ENCODE results near the gene OXLD1.

OXLD1 gene

DNA sequence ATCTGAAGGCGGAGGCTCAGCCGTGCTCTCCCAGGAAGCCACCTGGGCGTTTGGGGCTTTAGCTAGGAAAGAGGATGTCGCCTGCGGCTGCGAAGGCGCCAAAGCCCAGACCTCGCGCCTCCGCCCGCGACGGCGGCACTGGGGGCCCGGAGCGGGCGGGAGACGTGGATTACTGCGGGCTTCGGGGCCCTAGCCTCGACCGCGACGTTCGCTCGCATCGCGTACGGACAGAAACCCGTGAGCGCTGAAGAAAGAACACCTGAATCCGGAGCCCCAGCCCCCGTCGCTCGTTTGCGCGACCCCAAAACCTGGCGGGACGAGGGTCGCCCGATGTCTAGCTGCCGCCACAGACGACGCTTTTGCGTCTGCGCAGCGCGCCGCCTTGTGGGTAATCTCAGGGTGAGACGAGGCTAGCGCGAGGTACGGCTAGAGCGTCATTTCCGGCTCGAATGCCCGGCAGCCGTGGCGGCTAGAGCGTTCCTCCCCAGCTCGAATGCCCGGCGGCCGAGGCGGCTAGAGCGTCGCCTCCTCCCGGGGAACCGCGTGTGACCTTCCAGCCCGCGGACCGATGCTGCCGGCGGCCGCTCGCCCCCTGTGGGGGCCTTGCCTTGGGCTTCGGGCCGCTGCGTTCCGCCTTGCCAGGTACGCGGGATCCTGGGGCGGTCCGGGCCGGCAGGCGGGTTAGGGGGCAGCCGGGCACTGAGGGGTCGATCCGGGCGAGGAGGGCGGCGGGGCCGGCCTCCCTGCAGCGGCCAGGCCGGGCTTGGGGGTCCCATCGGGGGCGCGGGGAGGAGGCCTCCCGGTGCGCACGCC is 36.7 kb upstream of the OXLD1 start, which contains the start of gene MRPL12:
Gene MRPL12, plus strand, starts transcription at position 434 of the 813 bp plus-strand sequence. Its CDS starts 135 bp downstream, at position 569.
- DNase-seq (ENCODE audit: low read depth, low spot score) = peak; percentile 69

DNA sequence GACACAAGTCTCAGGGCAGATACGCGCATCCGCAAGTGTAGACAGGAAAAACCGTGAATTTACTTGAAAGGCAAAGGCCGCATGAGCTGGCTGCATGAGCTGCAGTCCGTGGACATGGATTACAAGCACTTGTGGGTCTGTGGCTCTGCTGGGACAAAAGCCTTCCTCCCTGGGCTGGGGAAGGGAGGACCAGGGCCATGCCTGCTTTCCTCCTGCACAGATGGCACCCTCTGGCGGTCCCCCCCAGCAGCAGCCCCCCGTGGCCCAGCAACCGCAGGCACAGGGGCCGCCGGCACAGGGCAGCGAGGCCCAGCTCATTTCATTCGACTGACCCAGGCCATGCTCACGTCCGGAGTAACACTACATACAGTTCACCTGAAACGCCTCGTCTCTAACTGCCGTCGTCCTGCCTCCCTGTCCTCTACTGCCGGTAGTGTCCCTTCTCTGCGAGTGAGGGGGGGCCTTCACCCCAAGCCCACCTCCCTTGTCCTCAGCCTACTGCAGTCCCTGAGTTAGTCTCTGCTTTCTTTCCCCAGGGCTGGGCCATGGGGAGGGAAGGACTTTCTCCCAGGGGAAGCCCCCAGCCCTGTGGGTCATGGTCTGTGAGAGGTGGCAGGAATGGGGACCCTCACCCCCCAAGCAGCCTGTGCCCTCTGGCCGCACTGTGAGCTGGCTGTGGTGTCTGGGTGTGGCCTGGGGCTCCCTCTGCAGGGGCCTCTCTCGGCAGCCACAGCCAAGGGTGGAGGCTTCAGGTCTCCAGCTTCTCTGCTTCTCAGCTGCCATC is 35.1 kb upstream of the OXLD1 start:
- DNase-seq (ENCODE audit: low read depth, low spot score) = no peak

DNA sequence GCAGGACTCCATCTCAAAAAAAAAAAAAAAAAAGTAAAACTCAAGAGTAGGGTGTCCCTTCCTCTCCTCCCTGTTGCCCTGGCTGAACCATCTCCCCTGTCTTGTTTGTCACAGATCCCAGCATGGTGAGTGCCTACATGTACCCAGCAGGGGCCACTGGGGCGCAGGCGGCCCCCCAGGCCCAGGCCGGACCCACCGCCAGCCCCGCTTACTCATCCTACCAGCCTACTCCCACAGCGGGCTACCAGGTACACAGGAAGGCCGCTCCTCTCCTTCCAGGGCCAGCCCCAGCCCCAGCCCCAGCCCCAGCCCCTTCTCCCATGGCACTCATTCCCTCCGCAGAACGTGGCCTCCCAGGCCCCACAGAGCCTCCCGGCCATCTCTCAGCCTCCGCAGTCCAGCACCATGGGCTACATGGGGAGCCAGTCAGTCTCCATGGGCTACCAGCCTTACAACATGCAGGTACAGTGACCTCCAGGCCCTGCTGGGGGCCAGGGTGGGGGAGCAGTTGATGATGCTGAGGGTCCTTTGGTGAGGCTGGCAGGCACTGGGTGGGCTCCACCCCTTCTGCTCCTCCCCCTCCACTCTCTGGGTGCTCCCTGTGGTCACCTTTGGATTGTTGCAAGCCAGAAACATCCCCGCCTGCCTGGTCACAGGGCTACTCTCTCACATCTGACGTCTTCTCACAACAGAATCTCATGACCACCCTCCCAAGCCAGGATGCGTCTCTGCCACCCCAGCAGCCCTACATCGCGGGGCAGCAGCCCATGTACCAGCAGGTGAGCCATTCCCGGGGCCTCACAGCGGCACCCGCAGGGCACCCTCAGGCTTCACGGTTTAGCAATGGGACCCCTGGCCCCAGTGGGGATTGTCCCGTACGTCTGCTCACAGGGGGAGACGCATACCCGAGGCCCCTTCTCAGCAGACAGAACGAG is 34.2 kb upstream of the OXLD1 start:
- DNase-seq (ENCODE audit: low read depth, low spot score) = no peak

DNA sequence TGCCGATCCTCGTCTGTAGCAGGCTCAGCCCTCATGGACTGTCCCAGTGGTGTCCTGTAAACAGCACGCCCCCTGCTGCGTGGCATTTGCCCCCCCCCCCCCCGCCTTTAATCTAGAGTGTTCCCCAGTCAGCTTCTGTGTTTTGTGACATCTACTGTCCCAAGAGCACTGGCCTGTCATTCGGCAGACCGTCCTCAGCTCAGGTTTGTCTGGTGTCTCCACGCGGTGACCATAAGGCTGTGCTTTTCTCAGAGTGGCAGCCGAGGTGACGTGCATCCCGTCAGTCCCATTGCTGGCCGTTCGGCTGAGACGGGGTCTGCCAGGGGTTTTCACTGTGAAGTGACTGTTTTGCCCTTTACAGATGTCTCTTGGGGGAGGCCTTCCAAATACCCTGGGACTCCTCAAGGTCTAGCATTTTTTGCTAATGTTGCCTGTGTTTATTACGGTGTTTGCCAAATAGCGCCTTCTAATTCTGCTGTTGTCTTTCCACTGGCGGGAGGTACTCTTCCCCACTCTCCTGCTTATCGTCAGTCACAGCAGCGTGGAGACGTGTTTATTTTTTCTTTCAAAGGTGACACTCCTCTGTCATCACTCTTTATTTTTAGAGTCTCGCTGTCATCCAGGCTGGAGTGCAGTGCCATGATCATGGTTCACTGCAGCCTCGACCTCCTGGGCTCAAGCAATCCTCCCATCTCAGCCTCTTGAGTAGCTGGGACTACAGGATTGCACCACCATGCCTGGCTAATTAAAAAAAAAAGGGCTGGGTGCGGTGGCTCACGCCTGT is 31.0 kb upstream of the OXLD1 start:
- no peak for DNase-seq (ENCODE audit: low read depth, low spot score)

DNA sequence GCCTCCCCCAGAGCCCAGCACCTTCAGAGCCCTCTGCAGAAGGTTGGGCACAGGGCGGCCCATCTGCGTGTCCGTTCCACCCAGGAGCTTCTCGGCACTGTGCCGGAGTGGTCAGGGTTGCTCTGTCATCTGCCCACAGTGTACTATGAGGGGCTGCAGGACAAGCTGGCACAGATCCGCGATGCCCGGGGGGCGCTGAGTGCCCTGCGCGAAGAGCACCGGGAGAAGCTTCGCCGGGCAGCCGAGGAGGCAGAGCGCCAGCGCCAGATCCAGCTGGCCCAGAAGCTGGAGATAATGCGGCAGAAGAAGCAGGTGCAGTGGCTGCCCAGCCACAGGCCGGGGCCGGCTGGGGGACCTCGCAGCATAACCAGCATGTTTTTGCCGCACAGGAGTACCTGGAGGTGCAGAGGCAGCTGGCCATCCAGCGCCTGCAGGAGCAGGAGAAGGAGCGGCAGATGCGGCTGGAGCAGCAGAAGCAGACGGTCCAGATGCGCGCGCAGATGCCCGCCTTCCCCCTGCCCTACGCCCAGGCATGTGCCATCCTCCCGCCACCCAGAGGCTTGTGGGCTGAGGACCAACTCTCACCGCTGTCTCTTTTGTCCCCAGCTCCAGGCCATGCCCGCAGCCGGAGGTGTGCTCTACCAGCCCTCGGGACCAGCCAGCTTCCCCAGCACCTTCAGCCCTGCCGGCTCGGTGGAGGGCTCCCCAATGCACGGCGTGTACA is 30.0 kb upstream of the OXLD1 start:
- DNase-seq (ENCODE audit: low read depth, low spot score) = no peak

DNA sequence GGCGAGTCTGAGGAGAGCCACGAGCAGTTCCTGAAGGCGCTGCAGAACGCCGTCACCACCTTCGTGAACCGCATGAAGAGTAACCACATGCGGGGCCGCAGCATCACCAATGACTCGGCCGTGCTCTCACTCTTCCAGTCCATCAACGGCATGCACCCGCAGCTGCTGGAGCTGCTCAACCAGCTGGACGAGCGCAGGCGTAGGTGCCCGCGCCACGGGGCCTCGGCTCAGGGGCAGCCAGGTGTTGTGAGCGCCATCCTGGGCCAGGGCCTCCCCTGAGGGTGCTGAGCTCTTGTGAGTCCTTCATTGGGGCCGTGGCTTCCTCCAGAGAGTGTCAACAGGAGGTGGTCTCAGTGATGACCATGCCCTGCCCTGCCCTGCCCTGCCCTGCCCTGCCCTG is 29.4 kb upstream of the OXLD1 start:
- DNase-seq (ENCODE audit: low read depth, low spot score) = no peak

DNA sequence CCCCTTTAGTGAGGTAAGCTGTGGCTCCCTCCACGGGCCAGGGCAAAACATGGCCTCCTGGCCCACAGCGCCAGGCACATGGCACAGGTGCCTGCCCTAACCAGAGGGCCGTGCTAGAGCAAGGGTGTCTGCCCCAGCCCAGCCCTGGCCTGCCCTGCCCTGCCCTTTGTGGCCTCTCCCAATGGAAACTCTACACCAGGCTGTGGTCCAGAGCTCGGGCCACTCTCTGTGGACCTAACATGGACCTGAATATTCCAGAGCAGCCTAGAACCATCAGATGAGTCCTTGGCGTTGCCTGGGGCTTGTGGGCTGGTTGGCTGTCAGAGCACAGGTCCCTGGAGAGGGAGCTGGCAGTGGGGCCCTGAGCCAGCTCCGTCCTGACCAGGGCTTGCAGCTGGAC is 28.8 kb upstream of the OXLD1 start:
- no peak for DNase-seq (ENCODE audit: low read depth, low spot score)

DNA sequence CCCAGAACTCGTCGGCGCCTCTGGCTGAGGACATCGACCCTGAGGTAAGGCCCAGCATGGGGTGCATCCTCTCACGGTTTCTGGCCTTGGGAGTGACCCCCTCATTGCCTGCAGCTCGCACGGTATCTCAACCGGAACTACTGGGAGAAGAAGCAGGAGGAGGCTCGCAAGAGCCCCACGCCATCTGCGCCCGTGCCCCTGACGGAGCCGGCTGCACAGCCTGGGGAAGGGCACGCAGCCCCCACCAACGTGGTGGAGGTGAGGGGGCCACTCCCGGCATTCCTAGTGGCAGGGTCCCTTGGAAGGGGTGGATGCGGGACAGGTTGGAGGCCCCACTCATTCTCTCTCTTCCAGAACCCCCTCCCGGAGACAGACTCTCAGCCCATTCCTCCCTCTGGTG is 28.4 kb upstream of the OXLD1 start:
- no peak for DNase-seq (ENCODE audit: low read depth, low spot score)

DNA sequence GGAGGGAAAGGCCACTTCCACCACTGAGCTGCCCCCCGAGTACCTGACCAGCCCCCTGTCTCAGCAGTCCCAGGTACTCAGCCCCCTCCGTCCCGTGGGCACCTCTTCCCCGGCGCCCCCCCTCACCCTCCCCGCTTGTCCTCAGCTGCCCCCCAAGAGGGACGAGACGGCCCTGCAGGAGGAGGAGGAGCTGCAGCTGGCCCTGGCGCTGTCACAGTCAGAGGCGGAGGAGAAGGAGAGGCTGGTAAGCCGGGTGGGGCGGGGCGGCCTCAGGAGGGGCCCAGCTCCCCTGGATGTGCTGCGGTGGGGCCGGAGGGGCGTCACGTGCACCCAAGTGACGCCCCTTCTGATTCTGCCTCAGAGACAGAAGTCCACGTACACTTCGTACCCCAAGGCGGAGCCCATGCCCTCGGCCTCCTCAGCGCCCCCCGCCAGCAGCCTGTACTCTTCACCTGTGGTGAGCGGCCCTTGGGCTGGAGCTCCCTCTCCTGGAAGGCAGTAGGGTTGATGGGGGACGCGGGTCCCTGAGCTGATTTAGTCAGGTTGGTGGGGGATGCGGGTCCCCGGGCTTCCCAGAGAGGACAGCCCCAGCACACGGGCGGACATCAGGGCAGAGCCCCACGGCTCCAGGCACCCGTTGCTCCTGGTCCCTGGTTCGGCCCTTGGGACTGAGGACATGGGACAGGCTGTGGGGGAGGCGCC is 27.3 kb upstream of the OXLD1 start:
- no peak for DNase-seq (ENCODE audit: low read depth, low spot score)

DNA sequence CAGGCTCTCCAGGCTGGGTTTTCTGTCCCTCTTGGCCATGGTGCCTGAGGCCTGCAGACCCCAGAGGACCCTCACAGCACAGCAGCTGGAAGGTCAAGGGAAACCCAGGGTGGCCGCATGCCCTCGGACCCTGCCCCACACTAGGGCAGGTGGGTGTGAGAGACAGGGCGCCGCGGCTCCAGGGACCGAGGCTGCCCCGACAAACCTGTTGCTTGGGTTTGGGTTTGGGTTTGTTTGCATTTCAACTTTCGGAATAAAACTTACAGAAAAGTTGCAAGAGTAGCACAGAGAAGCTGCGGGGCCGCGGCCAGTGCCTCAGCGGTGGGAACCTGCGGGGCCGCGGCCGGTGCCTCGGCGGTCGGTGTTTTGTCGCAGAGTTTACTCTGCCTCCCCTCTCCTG is 25.2 kb upstream of the OXLD1 start:
- no peak for DNase-seq (ENCODE audit: low read depth, low spot score)

DNA sequence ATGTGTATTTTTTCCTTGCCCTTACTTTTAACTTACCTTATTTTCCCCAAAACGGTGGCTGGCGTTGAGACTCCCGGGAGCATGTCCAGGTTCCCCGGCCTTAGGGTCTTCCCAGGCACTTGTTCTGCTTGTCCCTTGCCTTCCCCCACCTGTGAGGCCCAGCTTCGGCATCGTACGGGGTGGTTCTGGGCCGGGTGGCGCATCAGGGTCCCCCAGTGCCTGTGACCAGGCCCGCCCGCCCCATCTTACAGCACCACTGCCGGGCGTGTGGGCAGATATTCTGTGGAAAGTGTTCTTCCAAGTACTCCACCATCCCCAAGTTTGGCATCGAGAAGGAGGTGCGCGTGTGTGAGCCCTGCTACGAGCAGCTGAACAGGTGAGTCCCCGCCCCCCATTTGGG is 24.8 kb upstream of the OXLD1 start:
- no peak for DNase-seq (ENCODE audit: low read depth, low spot score)

DNA sequence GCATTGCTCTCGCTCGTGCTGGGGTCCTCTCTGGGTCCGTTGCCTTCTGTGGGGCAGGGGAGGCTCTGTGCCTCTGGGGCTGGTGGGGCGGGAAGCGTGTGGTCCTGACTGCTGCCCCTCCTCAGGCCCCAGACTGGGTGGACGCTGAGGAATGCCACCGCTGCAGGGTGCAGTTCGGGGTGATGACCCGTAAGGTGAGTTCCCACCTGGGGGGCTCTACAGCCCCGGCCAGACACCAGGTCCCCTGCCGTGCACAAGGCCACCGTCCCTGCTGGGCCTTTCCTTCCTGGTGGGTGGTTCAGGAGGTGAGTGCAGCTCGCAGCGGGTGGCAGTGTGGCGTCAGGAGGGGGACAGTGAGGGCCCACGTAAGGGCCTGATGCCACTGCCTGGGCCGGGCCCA is 24.1 kb upstream of the OXLD1 start:
- DNase-seq (ENCODE audit: low read depth, low spot score) = no peak

DNA sequence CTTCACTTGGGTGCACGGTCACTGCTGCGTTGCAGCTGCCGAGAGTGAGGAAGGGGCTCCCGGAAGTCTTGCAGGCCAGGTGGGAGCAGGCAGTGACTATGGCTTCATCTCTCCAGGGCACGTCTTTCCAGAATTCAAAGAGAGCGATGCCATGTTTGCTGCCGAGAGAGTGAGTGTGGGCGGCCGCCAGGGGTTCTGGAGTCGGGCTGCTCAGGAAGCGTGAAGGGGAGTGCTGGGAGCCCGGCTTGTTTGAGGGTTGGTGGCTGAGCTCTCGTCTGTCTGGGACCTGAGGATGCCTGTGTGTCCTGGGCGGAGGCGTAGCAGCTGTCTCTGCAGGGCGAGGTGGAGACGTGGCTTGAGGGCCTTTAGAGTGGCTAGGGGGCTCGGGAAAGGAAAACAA is 23.7 kb upstream of the OXLD1 start:
- no peak for DNase-seq (ENCODE audit: low read depth, low spot score)

DNA sequence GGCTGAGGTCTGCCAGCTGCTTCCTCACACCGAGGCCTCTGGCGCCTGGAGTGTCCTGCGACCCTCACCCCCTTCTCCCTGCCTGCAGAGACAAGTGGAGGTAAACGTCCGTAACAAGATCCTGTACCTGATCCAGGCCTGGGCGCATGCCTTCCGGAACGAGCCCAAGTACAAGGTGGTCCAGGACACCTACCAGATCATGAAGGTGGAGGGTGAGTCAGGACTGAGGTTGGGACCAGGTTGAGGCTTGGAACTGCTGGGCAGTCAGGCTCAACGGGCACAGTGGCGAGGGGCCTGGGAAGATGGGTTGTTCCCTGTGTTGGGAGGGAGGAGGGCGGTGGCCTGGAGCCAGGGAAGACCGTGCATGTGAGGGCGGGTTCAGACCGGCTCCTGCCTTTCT is 22.2 kb upstream of the OXLD1 start:
- no peak for DNase-seq (ENCODE audit: low read depth, low spot score)

DNA sequence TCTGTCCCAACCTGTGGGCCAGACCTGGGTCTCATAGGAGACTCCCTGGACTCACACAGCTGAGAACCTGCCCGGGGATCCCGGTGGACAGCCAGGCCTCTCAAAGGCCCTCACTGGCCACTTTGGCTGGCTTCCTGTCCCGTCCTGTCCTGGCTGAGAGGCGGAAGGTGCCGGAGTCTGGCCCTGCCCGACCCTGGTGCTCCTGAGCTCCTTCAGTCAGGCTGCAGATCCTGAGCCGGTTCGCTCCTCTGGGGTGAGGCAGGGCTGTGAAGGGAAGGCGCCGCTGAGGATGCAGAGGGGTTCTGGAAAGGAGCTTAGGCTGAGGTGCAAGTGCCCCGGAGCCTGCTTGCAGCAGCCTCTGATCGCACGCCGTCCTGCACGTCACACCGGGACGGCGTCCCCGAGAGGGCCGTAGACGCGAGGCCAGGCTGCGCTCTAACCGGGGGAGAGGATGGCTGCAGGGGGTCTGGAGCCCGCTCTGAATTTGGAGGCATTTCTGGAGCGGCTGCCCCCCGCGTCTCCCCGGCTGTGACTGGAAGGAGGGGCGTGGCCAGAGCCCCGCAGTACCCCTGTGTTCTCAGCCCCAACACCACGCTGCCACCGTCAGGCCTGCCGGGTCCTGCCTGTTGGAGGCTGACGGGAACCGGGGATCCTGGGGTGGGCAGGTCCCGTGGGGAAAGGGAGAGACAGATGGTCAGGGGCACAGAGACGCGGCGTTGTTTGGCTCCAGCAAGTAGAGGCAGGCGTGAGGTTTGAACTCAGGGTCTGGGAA is 21.6 kb upstream of the OXLD1 start:
- no peak for DNase-seq (ENCODE audit: low read depth, low spot score)

DNA sequence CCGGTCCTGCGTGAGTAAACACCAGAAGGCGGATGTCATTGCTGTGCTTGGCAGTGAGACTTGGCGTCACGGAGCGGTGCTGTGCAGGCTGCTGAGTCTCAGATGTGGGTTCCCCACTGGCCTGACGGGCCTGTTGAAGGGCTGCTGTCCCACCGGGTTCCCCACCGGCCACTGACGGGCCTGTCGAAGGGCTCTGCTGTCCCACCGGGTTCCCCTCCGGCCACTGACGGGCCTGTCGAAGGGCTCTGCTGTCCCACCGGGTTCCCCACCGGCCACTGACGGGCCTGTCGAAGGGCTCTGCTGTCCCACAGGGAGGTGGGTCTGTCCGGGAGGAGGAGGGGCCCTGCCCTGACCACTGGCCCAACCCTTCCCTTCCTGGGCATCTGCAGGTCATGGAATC is 20.2 kb upstream of the OXLD1 start:
- DNase-seq (ENCODE audit: low read depth, low spot score) = no peak

DNA sequence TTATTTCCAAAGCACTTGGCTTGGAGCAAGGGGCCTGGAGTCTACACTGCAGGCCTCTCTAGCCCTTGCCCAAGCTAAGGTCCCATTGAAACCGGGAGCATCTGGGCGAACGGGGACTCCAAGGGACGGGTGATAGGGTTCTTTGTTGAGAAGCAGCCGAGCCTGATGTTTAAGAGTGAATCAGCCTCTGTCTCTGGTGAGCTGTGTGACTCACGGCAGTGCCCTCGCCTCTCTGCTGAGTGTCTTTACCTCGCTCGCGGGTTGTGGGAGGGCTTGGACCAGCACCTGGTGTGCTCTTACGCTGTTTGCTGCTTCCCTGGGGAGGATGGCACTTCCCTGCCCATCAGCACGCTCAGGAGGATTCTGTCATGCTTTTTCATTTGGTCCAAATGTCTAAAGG is 18.7 kb upstream of the OXLD1 start:
- DNase-seq (ENCODE audit: low read depth, low spot score) = no peak

DNA sequence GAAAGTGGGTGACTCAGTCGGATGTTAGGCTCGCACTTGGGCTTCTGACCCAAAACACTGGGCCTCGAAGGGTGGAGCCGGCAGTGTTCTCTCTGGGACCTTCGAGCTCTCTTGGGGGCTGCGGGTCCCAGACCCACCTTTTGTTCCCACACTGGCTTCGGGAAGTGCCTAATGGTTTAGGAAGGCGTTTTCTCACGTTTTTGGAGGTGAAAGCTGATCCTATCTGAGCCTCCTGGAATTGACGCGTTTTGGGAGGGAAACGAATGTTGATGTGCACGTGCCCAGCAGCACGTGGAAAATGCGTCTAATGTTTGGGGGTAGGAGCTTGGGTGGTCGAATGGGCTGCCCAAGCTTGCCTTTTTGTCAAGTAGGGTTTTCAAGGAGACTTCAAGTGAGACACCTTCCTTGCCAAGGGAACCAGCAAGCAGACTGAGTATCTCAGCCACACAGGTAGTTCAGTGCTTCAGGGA is 18.1 kb upstream of the OXLD1 start:
- no peak for DNase-seq (ENCODE audit: low read depth, low spot score)
